ENCODE measurements around the gene FRAT1. TPM values are rescaled to one million over a fixed set of nuclear protein-coding genes. Genes with fewer than 3 reads are reported as not detected.

FRAT1 gene
- total and polyA plus RNA-seq, 2 of the 4 experiments (the other 2 are of a cell fraction): 0.54 to 0.89 TPM

DNA sequence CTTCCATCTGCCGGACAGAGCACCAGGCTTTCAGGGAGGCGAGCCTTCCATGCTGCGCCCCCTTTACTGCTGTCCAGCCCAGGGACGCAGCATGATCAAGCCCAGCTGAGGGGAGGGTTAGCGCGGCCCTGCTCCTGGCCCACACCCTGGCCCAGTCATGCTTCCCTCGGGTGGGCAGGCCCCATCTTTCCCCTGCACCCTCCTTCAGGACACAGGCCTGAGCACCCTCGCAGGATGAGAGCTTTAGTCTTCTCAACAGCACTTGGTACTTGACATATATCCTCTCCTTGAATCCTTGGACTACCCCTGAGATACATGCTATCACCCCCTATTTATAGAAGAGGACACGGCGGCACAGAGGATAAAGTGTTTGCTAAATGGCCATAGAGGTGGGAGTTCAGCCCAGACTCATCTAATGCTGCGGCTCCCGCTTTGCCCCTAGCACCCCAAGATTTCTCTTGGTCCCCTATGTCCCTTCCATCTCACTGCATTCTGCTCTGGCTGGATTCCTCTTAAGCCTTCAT lies 48.1 kb downstream of the FRAT1 start:
- H2AK5ac ChIP-seq (ENCODE audit: low read depth, low read length): no peak overlapping the region
- peaks cover 55% of the 10 kb centered on the region for H3K36me3 ChIP-seq (ENCODE audit: control insufficient read depth, insufficient read depth, low read length)
- dilution Hi-C loops (cut with HindIII; ENCODE audit: low sequenced_read_pairs, unreplicated experiment) (no loop called here), intact Hi-C loops (cut with micrococcal nuclease) (no loop called here), in situ Hi-C loops (cut with MboI; ENCODE audit: low sequenced_read_pairs) (no loop called here)
- H3K79me1 ChIP-seq (ENCODE audit: low read depth in 1 of 2, low read length in 2 of 2): no peaks in the 10 kb centered on the region
- WGBS, 2 experiments (ENCODE audit: extremely low coverage in 2 of 2, insufficient read length in 1 of 2): 91% methylated on average over 4 of the region's 12 CpGs; no CpG with 5 or more reads in 1 of the 2 experiments
- H3K4me2 ChIP-seq (ENCODE audit: low read depth, low read length): no peak overlapping the region
- no peaks in the 10 kb centered on the region for H3K9me1 ChIP-seq (ENCODE audit: insufficient read depth, low read length)
- ChIA-PET POLR2A (ENCODE audit: unreplicated experiment) (no interaction called here), CTCF (no interaction called here)
- no peak overlapping the region for H3K23ac ChIP-seq (ENCODE audit: low read depth, low read length)
- H3K27me3 ChIP-seq (ENCODE audit: control insufficient read depth, insufficient read depth, low read length): no peaks in the 10 kb centered on the region
- ATAC-seq (ENCODE audit: low read depth) (no peak), DNase-seq (no peak)
- H4K91ac ChIP-seq (ENCODE audit: insufficient read depth, low read depth, low read length): no peak overlapping the region
- H2BK5ac ChIP-seq (ENCODE audit: low read depth, low read length, poor library complexity, severe bottlenecking): no peak overlapping the region
- H4K8ac ChIP-seq (ENCODE audit: low read depth in 2 of 2, low read length in 2 of 2): no peak overlapping the region
- TF ChIP-seq BHLHE40 (IDR thresholded peaks at IDR 0.05; ENCODE audit: low read depth, low read length) (no peak), USF2 (IDR thresholded peaks at IDR 0.05; ENCODE audit: low read depth, low read length) (no peak), RFX5 (IDR thresholded peaks at IDR 0.05; ENCODE audit: low read depth, low read length) (no peak), CHD1 (IDR thresholded peaks at IDR 0.05; ENCODE audit: low read depth, low read length) (no peak), MAFK (IDR thresholded peaks at IDR 0.05; ENCODE audit: low read depth, low read length) (no peak), CTCF (conservative IDR thresholded peaks at IDR 0.05; ENCODE audit: low read depth, low read length) (no peak), ELK1 (IDR thresholded peaks at IDR 0.05; ENCODE audit: borderline replicate concordance, low read depth, low read length) (no peak), NFE2L2 (IDR thresholded peaks at IDR 0.05; ENCODE audit: low read depth, low read length) (no peak)
- H2BK20ac ChIP-seq (ENCODE audit: low read depth, low read length): no peak overlapping the region
- H3K56ac ChIP-seq (ENCODE audit: extremely low read depth, insufficient read depth, low read length): no peak overlapping the region
- H2AFZ ChIP-seq (replicated peaks; ENCODE audit: low read length, poor library complexity): no peak overlapping the region
- no peak overlapping the region for H3K27ac ChIP-seq (ENCODE audit: insufficient read depth, low read length)
- no peak overlapping the region for H3K4me3 ChIP-seq (ENCODE audit: insufficient read depth, low read depth, low read length)
- H3K9me3 ChIP-seq (ENCODE audit: control insufficient read depth, insufficient read depth, low read length): no peaks in the 10 kb centered on the region
- no peak overlapping the region for H2BK15ac ChIP-seq (ENCODE audit: low read depth, low read length)
- H4K20me1 ChIP-seq (ENCODE audit: insufficient read depth, low read length): no peaks in the 10 kb centered on the region; the same call in 1 of the 2 replicates
- H3K14ac ChIP-seq (replicated peaks; ENCODE audit: low read depth, low read length): no peak overlapping the region
- no peak overlapping the region for H3K4ac ChIP-seq (ENCODE audit: low read depth, low read length)
- BruUV-seq (replicated peaks): no TSS peak
- H3K4me1 ChIP-seq (ENCODE audit: control insufficient read depth, insufficient read depth, low read length): no peaks in the 10 kb centered on the region
- H3K9ac ChIP-seq (ENCODE audit: low read depth, low read length): no peak overlapping the region
- H4K5ac ChIP-seq (ENCODE audit: low read depth, low read length): no peak overlapping the region
- H2BK120ac ChIP-seq (ENCODE audit: low read depth, low read length): no peak overlapping the region
- H3K18ac ChIP-seq (ENCODE audit: low read depth, low read length): no peak overlapping the region
- no peak overlapping the region for H2AK9ac ChIP-seq (replicated peaks; ENCODE audit: low read depth, low read length, poor library complexity)

Data from IMR-90 (cell line).